ENCODE results near the gene BBS2. TPM values are rescaled to one million over a fixed set of nuclear protein-coding genes. Genes with fewer than 3 reads are reported as not detected.
A peak's percentile ranks its signal among the peaks of the same experiment; 100 is the strongest.

BBS2 gene
- total RNA-seq, 1 donor from 2014 or later: 37.7 TPM

- ATAC-seq: peak; percentile 100
- intact Hi-C loops (cut with DNase I): no loop called here
- DNase-seq (ENCODE audit: missing footprints): peak; percentile 96
Observed at GRCh38 chr16:56450986-56451752, 68.7 kb downstream of the BBS2 start, which contains the start of the genes NUDT21 and OGFOD1. TSS of gene NUDT21 (minus strand) at chr16:56451332. CDS start at chr16:56451202, 130 bp downstream. TSS of gene OGFOD1 (plus strand) at chr16:56451554. CDS start at chr16:56451613, 59 bp downstream.

GRCh38 chr16:56450275-56450985 is 69.4 kb downstream of the BBS2 start:
- intact Hi-C loops (cut with DNase I): no loop called here
- no peak for ATAC-seq
- DNase-seq (ENCODE audit: missing footprints): no peak

- intact Hi-C loops (cut with DNase I): no loop called here
- no peak for DNase-seq (ENCODE audit: missing footprints)
- no peak for ATAC-seq
Observed at GRCh38 chr16:56448005-56448404, 71.8 kb downstream of the BBS2 start.

GRCh38 chr16:56447286-56447685 is 72.5 kb downstream of the BBS2 start:
- ATAC-seq: no peak
- DNase-seq (ENCODE audit: missing footprints): no peak
- intact Hi-C loops (cut with DNase I): no loop called here

GRCh38 chr16:56438038-56438437 is 81.8 kb downstream of the BBS2 start:
- intact Hi-C loops (cut with DNase I): no loop called here
- no peak for ATAC-seq

GRCh38 chr16:56436258-56436657 is 83.6 kb downstream of the BBS2 start:
- ATAC-seq (no peak), DNase-seq (ENCODE audit: missing footprints) (no peak)
- intact Hi-C loops (cut with DNase I): no loop called here

More at GRCh38 chr16:56438038-56438437, 81.8 kb downstream of the BBS2 start:
- no peak for DNase-seq (ENCODE audit: missing footprints)

Other genes with a start within 250 kb of the BBS2 start
- gene AMFR, start 94.5 kb downstream of the BBS2 start, total RNA-seq: 68.9 TPM
- gene NUDT21, start 68.7 kb downstream of the BBS2 start, total RNA-seq: 61.9 TPM
- gene OGFOD1, start 68.5 kb downstream of the BBS2 start, total RNA-seq: 30.6 TPM
- not detected for gene MT4, start 45.0 kb upstream of the BBS2 start, total RNA-seq
- gene MT3, start 69.5 kb upstream of the BBS2 start, total RNA-seq: 5.9 TPM
- gene MT2A, start 88.6 kb upstream of the BBS2 start, total RNA-seq: 95.2 TPM
- gene MT1E, start 105.8 kb upstream of the BBS2 start, total RNA-seq: 136 TPM
- 6.7 TPM for gene MT1M, start 112.6 kb upstream of the BBS2 start, total RNA-seq
- gene MT1A, start 118.6 kb upstream of the BBS2 start, total RNA-seq: 2.9 TPM
- gene MT1B, start 131.9 kb upstream of the BBS2 start, total RNA-seq: not detected
- gene MT1F, start 137.9 kb upstream of the BBS2 start, total RNA-seq: 2.2 TPM
- not detected for gene MT1G, start 148.0 kb upstream of the BBS2 start, total RNA-seq
- gene MT1H, start 149.8 kb upstream of the BBS2 start, total RNA-seq: not detected
- gene MT1X, start 162.4 kb upstream of the BBS2 start, total RNA-seq: 108 TPM
- 25.7 TPM for gene NUP93, start 210.1 kb upstream of the BBS2 start, total RNA-seq

All from Right ventricle myocardium inferior (tissue), 1 donor.